ENCODE results near the gene ZNF609.

- TF ChIP-seq CTCF (IDR thresholded peaks at IDR 0.05) (no peak), POLR2AphosphoS5 (IDR thresholded peaks at IDR 0.05) (no peak), POLR2A (IDR thresholded peaks at IDR 0.05) (no peak)
Measured at GRCh38 chr15:64502551-64502950, 42.2 kb downstream of the ZNF609 start.

Measured in sigmoid colon (tissue), 4 donors.